Neural cell (in vitro differentiated cells): ENCODE measurements around the gene PTGR1. TPM values are rescaled to one million over a fixed set of nuclear protein-coding genes. Genes with fewer than 3 reads are reported as not detected.

ENCODE experiments used
- H2AFZ ChIP-seq: fragments of 200-600, 300-800 bp; sonication (generic), shearing (Covaris generic); 2 replicates; pipeline ENCODE4 v1.6.0; 2014; ENCODE audit warnings: low read depth, mild to moderate bottlenecking, antibody characterized with exemption, low read length, moderate library complexity
- H3F3A ChIP-seq: fragments of 200-600 bp; shearing (Covaris generic); 2 replicates; pipeline ENCODE4 v1.6.1; 2016; ENCODE audit warnings: mild to moderate bottlenecking, moderate library complexity, mixed read lengths, antibody characterized with exemption, low read length; ENCODE audit not compliant: insufficient read depth, poor library complexity, severe bottlenecking
- H3K27ac ChIP-seq: fragments of 200-600, 300-800 bp; sonication (generic), shearing (Covaris generic); 2 replicates; pipeline ENCODE4 v1.5.1; 2014; ENCODE audit warnings: mild to moderate bottlenecking, low read length, moderate library complexity
- H3K27me3 ChIP-seq: fragments of 300-800, 200-600 bp; sonication (generic), shearing (Covaris generic); 2 replicates; pipeline ENCODE4 v1.6.0; 2014; ENCODE audit warnings: mild to moderate bottlenecking, low read depth, low read length, moderate library complexity; ENCODE audit not compliant: insufficient read depth
- H3K36me3 ChIP-seq: fragments of 300-800, 200-600 bp; sonication (generic), shearing (Covaris generic); 2 replicates; pipeline ENCODE4 v1.5.1; 2014; ENCODE audit warnings: mild to moderate bottlenecking, antibody characterized with exemption, low read length, moderate library complexity; ENCODE audit not compliant: insufficient read depth
- H3K4me2 ChIP-seq: fragments of 300-800, 200-600 bp; sonication (generic), shearing (Covaris generic); 2 replicates; pipeline ENCODE4 v1.6.0; 2014; ENCODE audit warnings: mild to moderate bottlenecking, low read length
- H3K4me3 ChIP-seq: fragments of 300-800, 200-600 bp; sonication (generic), shearing (Covaris generic); 2 replicates; pipeline ENCODE4 v1.5.1; 2014; ENCODE audit warnings: mild to moderate bottlenecking, low read length, moderate library complexity
- H3K79me2 ChIP-seq: fragments of 200-600 bp; shearing (Covaris generic); replicated peaks from 2 replicates; pipeline ENCODE4 v1.6.0; 2014; ENCODE audit warnings: mild to moderate bottlenecking, low read length, moderate library complexity; ENCODE audit not compliant: insufficient read depth
- H3K9ac ChIP-seq: fragments of 300-800, 200-600 bp; sonication (generic), shearing (Covaris generic); 2 replicates; pipeline ENCODE4 v1.6.1; 2016; ENCODE audit warnings: mild to moderate bottlenecking, low read length, mixed read lengths
- H3K9me2 ChIP-seq: fragments of 200-600 bp; shearing (Covaris generic); 2 replicates; pipeline ENCODE4 v1.6.1; 2016; ENCODE audit warnings: mild to moderate bottlenecking, low read length, mixed read lengths; ENCODE audit not compliant: insufficient read depth
- H3K9me3 ChIP-seq: fragments of 200-600, 300-800 bp; sonication (generic), shearing (Covaris generic); 2 replicates; pipeline ENCODE4 v1.6.1; 2016; ENCODE audit warnings: mild to moderate bottlenecking, mixed run types, low read length, moderate library complexity, mixed read lengths
- H4K20me1 ChIP-seq: fragments of 200-600 bp; shearing (Covaris generic); 2 replicates; pipeline ENCODE4 v1.6.1; 2016; ENCODE audit warnings: mild to moderate bottlenecking, mixed run types; ENCODE audit not compliant: insufficient read depth
- EP300 ChIP-seq: fragments of 450-650 bp; conservative IDR thresholded peaks from 2 replicates; pipeline ENCODE4 v1.6.1; 2014; ENCODE audit warnings: antibody characterized with exemption, mild to moderate bottlenecking, moderate library complexity; ENCODE audit not compliant: poor library complexity, severe bottlenecking
- EZH2 ChIP-seq: fragments of 200-600, 300-800 bp; shearing (Covaris generic), sonication (generic); IDR thresholded peaks from 2 replicates; pipeline ENCODE4 v1.6.1; 2014; ENCODE audit warnings: antibody characterized with exemption, low read length, borderline replicate concordance, mild to moderate bottlenecking; ENCODE audit not compliant: insufficient read depth, poor library complexity, severe bottlenecking
- MXI1 ChIP-seq: fragments of 450-650 bp; conservative IDR thresholded peaks from 2 replicates; pipeline ENCODE4 v1.6.1; 2014; ENCODE audit warnings: antibody characterized with exemption, mild to moderate bottlenecking; ENCODE audit not compliant: poor library complexity, severe bottlenecking
- POLR2AphosphoS5 ChIP-seq: IDR thresholded peaks from 2 replicates; pipeline ENCODE4 v1.6.1; 2012
- RAD21 ChIP-seq: fragments of 450-650 bp; conservative IDR thresholded peaks from 2 replicates; pipeline ENCODE4 v1.6.1; 2014; ENCODE audit warnings: antibody characterized with exemption, mild to moderate bottlenecking, moderate library complexity
- REST ChIP-seq: IDR thresholded peaks from 2 replicates; pipeline ENCODE4 v1.6.1; 2012; ENCODE audit warnings: borderline replicate concordance
- SMC3 ChIP-seq: fragments of 450-650 bp; conservative IDR thresholded peaks from 2 replicates; pipeline ENCODE4 v1.6.1; 2014; ENCODE audit warnings: antibody characterized with exemption, mild to moderate bottlenecking, moderate library complexity; ENCODE audit not compliant: poor library complexity
- TAF1 ChIP-seq: IDR thresholded peaks from 2 replicates; pipeline ENCODE4 v1.6.1; 2012; ENCODE audit warnings: low read depth
- polyA plus RNA-seq: library from polyadenylated mRNA; depleted of rRNA; stranded (reverse); fragments of >200 nt; gene quantifications from 2 replicates; pipeline ENCODE4 v1.2.3, GENCODE V29; 2014
- TF ChIP-seq, protein P1 (sequence below): fragments of 450-650 bp; IDR thresholded peaks from 2 replicates; pipeline ENCODE4 v1.5.1; 2014; ENCODE audit warnings: antibody characterized with exemption, mild to moderate bottlenecking, moderate library complexity; ENCODE audit not compliant: poor library complexity, severe bottlenecking

Gene PTGR1
- polyA plus RNA-seq, 1 donor from 2014 or later: 6.6 TPM

- H3K27me3 ChIP-seq: peaks cover 31% of the 10 kb centered on the region
- no peaks in the 10 kb centered on the region for H3K79me2 ChIP-seq
- no peaks in the 10 kb centered on the region for H4K20me1 ChIP-seq
- H3K9me3 ChIP-seq: no peaks in the 10 kb centered on the region
- no peaks in the 10 kb centered on the region for H3K9me2 ChIP-seq
- H3F3A ChIP-seq: no peaks in the 10 kb centered on the region
- no peak overlapping the region for H2AFZ ChIP-seq
- no peaks in the 10 kb centered on the region for H3K36me3 ChIP-seq
- H3K4me2 ChIP-seq: no peak overlapping the region
- peak overlapping the region; percentile 62 for H3K4me3 ChIP-seq
- TF ChIP-seq, protein P1, sequence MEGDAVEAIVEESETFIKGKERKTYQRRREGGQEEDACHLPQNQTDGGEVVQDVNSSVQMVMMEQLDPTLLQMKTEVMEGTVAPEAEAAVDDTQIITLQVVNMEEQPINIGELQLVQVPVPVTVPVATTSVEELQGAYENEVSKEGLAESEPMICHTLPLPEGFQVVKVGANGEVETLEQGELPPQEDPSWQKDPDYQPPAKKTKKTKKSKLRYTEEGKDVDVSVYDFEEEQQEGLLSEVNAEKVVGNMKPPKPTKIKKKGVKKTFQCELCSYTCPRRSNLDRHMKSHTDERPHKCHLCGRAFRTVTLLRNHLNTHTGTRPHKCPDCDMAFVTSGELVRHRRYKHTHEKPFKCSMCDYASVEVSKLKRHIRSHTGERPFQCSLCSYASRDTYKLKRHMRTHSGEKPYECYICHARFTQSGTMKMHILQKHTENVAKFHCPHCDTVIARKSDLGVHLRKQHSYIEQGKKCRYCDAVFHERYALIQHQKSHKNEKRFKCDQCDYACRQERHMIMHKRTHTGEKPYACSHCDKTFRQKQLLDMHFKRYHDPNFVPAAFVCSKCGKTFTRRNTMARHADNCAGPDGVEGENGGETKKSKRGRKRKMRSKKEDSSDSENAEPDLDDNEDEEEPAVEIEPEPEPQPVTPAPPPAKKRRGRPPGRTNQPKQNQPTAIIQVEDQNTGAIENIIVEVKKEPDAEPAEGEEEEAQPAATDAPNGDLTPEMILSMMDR: no peak
- TF ChIP-seq SMC3: no peak
- TF ChIP-seq TAF1: no peak
- TF ChIP-seq RAD21: no peak
- TF ChIP-seq POLR2AphosphoS5: no peak
- TF ChIP-seq MXI1: no peak
- no peak overlapping the region for H3K9ac ChIP-seq
- no peak overlapping the region for H3K27ac ChIP-seq
These were observed 735 bp downstream of the PTGR1 start for GRCh38 chr9:111598733-111599091.

DNA sequence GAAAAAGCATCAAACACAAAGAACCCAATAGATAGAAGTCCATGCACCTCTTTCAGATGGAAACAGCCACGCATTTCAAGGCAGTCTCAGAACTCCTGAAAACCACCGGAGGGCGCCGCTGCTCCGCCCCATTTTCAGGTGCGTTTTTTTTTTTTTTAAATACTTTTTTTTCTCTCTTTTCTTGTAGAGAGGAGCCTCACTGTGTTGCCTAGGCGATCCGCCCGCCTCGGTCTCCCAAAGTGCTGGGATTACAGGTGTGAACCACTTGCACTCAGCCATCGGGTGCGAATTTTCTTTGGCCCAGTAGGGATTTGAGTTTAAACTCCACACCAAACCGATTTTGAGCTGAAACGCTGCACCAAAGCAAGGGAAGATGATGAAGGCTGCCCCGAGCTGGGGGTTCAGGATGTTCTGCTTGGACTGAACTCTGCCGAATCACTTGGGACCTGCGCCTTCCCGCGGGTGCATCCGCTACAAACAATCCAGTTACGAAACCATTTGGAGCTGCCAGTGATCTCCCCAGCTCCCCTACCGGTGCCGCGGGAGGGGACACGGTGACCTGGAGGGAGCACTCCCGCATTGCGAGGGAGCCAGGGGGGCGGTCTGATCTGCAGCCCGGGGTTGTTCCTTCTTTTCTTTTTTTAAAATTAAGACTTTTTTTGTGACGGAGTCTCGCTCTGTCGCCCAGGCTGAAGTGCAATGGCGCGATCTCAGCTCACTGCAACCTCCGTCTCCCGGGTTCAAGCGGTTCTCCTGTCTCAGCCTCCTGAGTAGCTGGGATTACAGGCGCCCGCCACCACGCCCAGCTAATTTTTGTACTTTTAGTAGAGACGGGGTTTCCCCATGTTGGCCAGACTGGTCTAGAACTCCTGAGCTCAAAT lies 1.4 kb downstream of the PTGR1 start:
- no peaks in the 10 kb centered on the region for H3K9me2 ChIP-seq
- no peaks in the 10 kb centered on the region for H3K9me3 ChIP-seq
- peaks cover 31% of the 10 kb centered on the region for H3K27me3 ChIP-seq
- H3K4me2 ChIP-seq: no peak overlapping the region
- no peaks in the 10 kb centered on the region for H3K79me2 ChIP-seq
- no peak for TF ChIP-seq POLR2AphosphoS5
- no peak for TF ChIP-seq REST
- TF ChIP-seq SMC3: peak; percentile 50
- no peak for TF ChIP-seq TAF1
- TF ChIP-seq, protein P1: peak; percentile 55
- TF ChIP-seq EZH2: no peak
- no peak for TF ChIP-seq EP300
- TF ChIP-seq RAD21: peak; percentile 53
- no peak for TF ChIP-seq MXI1
- no peak overlapping the region for H3K9ac ChIP-seq
- H3K27ac ChIP-seq: no peak overlapping the region
- H3K4me3 ChIP-seq: peak overlapping the region; percentile 38
- H3K36me3 ChIP-seq: no peaks in the 10 kb centered on the region
- no peak overlapping the region for H2AFZ ChIP-seq
- H3F3A ChIP-seq: no peaks in the 10 kb centered on the region
- H4K20me1 ChIP-seq: no peaks in the 10 kb centered on the region
